A673 (cell line): ENCODE measurements around the gene NR6A1.

Experiments
- EZH2 ChIP-seq: fragments of 200-600 bp; sonication (generic); IDR thresholded peaks from 2 replicates; pipeline ENCODE4 v1.6.1; 2017; ENCODE audit warnings: borderline replicate concordance, low read depth, mild to moderate bottlenecking, mixed read lengths, antibody characterized with exemption, low read length; ENCODE audit not compliant: poor library complexity, severe bottlenecking
- TF ChIP-seq, protein P1 (sequence below): fragments of 300-800, 200-600 bp; sonication (generic); conservative IDR thresholded peaks from 2 replicates; pipeline ENCODE4 v1.5.1; 2017; ENCODE audit warnings: low read depth, mild to moderate bottlenecking, antibody characterized with exemption, low read length, moderate library complexity, mixed read lengths

DNA sequence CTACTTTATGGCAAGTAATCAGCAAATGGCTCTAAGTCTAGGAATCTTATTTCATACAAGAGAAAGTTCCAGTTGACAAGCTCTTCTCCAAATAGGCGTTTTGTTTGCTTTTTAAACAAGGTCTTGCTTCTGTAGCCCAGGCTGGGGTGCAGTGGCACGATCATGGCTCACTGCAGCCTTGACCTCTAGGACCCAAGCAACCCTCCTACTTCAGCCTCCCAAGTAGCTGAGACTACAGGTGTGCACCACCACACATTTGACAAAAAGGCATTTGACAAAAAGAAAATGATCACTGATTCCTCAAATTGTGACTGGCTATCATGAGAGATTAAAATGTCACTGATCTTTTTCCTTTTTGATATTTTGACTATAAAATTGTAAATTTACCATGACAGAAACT lies 31.8 kb downstream of the NR6A1 start:
- TF ChIP-seq EZH2: no peak
- TF ChIP-seq, protein P1, sequence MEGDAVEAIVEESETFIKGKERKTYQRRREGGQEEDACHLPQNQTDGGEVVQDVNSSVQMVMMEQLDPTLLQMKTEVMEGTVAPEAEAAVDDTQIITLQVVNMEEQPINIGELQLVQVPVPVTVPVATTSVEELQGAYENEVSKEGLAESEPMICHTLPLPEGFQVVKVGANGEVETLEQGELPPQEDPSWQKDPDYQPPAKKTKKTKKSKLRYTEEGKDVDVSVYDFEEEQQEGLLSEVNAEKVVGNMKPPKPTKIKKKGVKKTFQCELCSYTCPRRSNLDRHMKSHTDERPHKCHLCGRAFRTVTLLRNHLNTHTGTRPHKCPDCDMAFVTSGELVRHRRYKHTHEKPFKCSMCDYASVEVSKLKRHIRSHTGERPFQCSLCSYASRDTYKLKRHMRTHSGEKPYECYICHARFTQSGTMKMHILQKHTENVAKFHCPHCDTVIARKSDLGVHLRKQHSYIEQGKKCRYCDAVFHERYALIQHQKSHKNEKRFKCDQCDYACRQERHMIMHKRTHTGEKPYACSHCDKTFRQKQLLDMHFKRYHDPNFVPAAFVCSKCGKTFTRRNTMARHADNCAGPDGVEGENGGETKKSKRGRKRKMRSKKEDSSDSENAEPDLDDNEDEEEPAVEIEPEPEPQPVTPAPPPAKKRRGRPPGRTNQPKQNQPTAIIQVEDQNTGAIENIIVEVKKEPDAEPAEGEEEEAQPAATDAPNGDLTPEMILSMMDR: no peak
